ENCODE results near the gene EEFSEC.

The EEFSEC gene

DNA sequence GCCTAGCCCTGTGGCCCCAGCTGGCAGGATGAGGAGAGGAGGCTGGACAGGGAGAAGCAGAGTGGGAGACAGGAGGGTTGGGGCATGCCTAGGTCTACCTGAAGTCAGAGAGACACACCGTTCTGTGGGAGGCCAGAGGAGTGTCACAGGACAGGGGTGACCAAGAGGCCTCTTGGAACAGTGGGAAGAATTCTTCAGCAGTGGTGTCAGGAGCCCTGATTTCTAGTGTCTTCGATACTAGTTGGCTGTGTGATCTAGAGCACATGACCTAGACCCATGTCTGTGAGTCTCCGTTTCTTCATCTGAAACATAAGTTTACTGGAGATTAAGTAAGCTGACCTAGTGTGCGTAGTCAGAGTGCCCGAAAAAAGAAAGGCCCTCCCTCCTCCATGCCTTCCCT is 92.2 kb downstream of the EEFSEC start:
- no peak for DNase-seq

- DNase-seq = no peak
Measured at GRCh38 chr3:128247666-128248409, 94.6 kb downstream of the EEFSEC start.

DNA sequence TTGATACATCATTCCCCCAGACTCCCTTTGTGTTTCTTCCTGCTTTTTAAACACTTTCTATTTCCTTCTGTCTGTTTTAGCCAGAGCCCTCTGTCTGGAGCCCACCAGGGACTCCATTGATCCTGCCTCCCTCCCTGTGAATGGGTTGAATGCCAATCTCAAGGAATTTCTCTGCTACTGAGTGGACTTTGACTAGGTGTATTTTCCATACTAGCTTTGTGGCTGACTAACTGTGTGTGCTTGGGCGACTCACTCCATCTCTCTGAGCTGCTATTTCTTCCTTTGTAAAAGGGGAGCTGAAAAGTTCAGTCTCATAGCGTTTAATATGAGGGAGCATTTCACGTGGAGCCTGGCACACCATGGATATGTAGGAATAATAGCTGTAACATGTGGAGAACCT is 98.8 kb downstream of the EEFSEC start:
- DNase-seq = no peak

DNA sequence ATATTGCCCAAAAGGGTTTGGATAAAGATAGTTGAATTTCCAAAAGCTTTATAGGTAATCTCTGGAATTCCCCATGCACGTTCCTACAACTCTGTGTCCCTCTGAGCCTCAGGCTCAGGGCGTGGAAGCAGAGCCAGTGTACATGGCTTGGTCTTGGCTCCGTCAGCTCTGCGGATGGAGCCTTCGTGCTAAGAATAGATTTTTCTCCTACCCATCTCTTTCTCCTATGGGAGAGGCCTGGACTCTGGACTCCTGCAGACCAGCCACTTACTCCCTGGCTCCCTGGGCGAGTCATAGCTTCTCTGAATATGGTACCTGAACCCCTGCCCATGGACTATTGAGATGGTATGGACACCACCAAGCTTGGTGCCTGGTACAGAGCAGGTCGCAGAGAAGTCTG is 99.9 kb downstream of the EEFSEC start:
- no peak for DNase-seq

DNA sequence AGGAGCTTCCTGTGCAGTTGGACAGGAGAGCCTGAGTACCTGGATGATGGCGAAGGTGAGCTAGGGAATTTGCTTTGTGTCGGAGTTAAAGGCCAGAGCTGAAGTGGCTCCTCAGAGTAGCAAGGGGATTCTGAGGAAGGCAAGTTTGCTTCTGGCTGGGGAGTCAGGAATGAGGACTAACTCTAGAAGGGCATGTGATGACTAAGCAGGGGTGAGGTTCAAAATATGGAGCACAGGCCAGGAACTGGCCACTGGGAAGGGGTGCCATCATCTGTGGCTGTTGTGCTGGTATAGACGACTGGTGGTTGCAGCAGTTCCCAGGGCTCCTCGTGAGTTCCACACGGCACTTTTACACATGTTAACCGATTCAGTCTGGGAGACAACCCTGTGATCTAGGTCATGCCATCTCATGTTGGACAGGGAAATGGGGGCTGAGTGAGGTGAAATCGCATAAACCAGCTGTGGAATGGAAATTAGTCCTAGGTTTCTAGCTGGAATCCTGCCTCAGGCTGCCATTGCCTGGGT is 100.8 kb downstream of the EEFSEC start:
- DNase-seq = no peak

DNA sequence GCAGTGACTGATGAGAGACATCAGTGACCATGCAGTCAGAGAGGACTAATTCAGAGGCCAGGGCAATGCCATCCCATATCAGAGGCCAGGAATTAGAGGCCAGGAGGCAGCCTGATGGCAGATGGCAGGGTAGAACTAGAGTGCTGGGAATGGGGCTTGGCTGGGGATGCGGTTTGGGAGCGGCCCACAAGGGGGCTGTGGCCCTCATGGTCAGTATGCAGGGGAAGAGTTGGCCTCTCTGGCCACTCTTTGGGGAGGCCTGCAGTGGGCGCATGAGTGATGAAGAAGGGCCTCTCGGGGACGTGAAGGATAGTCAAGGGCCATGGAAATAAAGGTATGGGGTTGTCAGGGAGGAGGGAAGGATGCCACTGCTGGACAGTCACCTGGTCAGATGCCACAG is 101.7 kb downstream of the EEFSEC start:
- no peak for DNase-seq

DNA sequence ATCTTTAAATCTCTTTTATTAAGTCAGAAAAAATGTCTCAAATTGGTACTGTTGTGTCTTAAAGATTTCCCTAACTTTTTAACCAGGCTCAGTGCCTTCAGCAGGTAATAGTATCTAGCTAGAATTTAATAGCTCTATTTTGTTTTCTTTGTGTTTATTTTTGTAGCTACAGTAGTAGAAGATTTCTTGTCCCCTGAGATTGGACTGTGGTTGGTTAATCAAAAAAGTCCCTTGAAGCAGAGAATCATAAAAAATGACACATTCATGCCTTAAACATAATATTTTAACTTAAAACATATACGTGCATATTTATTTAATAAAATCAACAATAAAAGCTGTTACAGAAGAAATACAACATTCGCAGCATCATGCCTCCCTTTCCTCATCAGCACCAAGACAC is 102.8 kb downstream of the EEFSEC start:
- DNase-seq = no peak

DNA sequence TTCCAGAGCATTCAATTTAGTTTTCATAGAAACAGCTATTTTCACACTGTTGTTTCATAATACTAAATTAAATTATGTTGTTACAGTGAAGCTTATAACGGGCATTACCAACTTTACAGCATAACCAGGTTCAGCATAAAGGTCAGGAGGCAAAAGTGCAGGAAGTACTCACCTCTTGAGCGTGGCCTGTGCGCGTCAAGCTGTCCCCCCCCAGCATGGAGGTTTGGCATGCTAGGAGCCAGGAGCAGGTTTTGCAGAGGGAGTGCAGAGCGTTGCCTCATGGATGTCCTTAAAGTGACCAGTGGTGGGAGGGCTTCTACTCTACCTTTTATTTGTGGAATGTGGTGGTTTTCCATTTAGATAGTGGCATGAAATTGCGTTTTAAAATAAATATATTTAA is 104.4 kb downstream of the EEFSEC start:
- DNase-seq = no peak

DNA sequence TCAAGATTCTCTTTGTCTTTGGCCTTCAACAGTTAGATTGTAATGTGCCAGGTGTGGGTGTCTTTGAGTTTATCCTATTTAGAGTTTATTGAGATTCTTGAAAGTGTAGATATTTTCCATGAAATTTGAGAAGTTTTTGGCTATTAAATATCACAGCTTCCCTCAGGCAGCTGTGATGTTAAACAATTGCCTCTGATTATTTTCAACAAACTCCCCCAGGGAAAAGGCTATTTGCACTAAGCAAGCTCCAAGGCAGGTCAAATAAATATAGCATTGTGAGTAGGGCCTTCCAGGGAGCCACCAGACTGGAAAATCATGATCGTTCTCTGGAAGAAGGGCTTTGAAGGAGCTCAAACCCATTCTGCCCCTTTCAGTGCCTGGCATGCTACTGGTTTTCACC is 107.0 kb downstream of the EEFSEC start:
- no peak for DNase-seq

DNA sequence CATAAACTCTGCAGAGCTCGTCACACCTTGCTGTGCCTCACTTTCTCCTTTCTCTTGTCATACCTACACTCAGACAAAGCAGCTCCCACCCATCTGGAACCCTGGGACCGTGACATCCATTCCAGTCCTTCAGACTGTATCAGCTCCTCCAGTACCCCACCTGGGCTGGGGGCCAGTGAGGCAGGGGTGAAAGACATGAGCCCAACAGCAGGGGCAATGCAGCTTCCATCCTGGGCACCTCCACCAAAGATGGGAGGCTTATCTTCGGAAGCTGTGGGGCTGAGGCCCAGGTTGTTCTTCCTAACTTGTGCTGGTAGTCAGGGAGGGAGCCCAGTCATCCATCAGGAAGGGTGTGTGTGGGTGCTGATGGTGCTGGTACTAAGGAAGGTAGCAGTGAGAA is 109.2 kb downstream of the EEFSEC start:
- DNase-seq = no peak

DNA sequence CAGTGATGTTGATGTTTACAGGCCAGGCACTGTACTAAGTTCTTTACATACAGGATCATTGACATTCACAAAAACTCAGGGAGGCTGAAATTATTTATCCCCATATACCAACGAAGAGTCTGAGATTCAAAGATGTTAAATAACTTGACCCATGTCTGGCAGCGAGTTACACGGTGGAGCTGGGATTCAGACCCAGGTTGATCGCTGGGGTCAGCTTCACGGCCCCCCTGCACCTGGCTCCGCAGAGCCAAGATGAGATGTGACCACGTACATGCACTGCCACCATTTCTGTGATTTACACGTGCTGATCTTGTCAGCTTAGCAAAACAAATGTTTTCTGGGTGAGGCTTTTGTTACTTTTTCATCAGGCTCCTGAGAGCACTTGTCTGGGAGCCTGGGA is 109.8 kb downstream of the EEFSEC start:
- DNase-seq = no peak

- no peak for DNase-seq
Measured at GRCh38 chr3:128263946-128264345, 110.7 kb downstream of the EEFSEC start.

- peak; percentile 16 for DNase-seq
Measured at GRCh38 chr3:128266453-128266852, 113.2 kb downstream of the EEFSEC start.

- DNase-seq = no peak
Measured at GRCh38 chr3:128267541-128267940, 114.3 kb downstream of the EEFSEC start.

- DNase-seq = no peak
Measured at GRCh38 chr3:128269006-128269775, 115.9 kb downstream of the EEFSEC start.

DNA sequence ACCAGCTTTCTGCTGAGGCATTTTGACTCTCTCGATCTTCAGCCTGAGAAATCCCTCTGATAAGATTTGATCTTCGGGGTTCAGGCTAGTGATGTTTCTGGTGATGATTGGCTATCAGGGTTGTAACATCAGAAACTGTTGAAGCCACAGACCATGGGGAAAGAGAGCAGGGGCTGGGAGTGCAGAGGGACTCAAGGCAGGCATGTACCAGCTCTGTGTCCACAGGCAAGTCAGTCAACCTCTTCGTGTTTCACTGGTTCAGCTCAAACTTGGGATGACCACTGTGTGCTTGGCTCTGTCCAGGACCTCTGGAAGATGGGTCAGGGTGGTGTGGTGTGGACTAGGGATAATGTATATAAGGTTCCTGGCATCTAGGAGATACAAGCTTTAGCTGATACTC is 116.5 kb downstream of the EEFSEC start:
- DNase-seq = no peak

GRCh38 chr3:128270559-128271492 is 117.5 kb downstream of the EEFSEC start:
- DNase-seq = no peak

DNA sequence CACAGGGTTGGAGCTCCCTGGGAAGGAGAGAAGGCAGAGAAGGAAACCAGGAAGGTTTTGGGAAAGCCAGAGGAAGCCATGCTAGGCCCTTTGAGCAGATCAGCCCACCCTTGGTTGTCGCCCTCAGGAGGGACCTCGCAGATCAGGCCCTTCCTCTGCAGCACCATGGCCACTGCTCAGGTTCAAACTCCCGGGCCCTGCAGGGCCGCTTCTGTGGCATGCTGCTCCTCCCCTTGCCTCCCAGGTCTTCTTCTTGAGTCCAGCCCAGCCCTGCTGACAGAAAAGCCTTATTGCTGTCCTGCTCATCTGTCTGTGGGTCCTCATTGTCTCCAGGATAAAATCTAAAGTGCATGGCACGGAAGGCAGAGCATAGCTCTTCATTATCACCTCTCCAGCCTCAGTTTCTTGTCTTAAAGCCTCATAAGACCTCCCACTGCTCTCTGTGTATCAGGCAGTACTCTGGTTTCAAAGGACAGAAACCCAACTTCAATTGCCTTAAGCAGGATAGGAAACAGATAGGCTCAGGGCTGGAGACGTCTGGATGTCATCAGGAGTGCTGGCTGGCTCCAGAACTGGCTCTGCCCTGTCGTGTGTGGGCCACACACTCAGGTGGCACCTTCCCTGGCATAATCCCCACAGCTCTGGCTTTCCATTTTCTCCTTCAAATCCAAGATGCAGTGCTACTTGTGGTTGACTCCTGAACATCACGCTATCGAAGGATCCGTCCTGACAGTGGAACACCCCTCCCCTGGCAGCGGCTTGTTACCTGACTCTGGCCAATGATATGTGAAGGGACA is 118.5 kb downstream of the EEFSEC start:
- no peak for DNase-seq

DNA sequence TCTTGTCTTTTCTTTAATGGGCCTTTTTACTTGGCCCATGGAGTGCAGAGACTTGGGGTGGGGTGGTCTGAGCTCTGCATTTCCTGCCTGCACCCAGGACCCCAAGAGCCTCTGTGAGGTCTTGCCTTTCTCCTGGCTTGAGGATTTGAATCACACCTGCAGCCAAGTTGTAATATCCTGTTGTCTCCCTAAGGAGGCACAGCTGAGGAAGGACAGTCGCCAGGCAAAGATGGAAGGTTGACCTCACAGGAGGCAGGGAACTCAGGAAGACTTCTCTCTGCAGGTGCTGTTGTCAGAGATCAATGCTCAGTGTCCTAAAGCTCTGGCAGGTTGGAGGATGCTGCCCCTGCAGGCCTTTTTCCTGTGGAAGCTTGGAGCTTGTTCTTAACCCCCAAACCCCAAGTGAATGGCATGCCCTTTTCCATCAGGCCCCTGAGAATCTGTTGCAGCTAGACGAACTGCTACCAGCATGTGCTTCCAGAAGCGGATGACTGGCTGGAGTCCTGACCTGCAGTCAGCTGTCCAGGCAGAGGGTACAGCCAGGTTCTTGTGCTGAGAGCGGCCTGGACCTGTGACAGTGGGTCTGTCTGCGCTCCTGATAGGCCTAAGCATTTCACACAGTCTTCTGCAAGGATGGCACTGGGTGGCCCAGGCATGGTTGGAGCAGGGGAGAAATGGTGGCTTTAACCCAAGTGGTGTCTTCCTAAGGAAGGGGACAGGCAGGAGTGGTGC is 120.0 kb downstream of the EEFSEC start:
- DNase-seq = no peak

GRCh38 chr3:128273841-128274573 is 120.7 kb downstream of the EEFSEC start:
- DNase-seq = no peak

DNA sequence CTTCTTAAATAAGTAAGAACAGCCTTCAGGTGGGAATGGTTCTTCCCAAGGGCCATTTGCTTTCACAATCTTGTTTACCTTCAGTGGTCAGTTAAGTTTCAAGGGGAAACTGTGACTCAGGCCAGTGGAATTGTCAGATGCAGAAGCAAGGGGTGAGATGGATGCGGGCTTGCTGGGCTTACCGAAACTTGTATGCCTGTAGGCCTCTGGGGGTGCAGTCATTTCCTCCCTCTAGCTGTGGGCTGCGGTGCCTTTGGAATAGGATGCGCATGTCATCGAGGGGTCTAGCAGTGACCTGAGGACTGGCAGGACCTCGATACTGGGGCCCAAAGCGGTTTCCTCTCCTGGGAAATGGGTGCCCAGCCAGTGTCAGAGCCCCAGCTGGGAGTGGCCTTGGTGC is 121.6 kb downstream of the EEFSEC start:
- DNase-seq = no peak

Measured in hematopoietic multipotent progenitor cell treated with erythropoietin and hydrocortisone succinate and interleukin-3 and kit ligand, for 8 days (in vitro differentiated cells).